ENCODE measurements around the gene DENND5B.
"Not testable (repeated sequence)": the region's sequence is repeated elsewhere in the genome, so short reads cannot be mapped to it uniquely, and the experiment has no call there.

DENND5B gene

DNA sequence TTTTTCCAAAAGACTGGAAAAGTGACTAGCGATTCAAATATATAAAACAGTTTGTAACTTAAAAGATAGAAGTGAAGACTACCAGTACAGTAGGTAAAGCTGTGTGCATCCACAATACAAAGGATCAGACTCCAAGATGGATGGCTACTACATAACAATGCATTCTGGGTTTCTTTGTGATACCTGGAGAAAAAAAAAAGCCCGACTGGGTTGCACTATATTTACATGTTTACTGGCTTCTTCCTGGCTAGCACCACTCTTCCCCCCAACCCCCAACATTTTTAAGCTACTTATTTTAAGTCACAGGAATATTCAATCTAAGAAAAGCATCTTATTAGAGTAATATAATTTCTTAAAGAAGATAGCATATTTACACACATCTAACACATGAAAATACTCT, 203.9 kb downstream of the DENND5B start:
- Histone ChIP-seq H3K36me3 (ENCODE audit: control insufficient read depth in 2 of 2, insufficient read depth in 2 of 2, low read length in 2 of 2) (peaks cover 15 to 18% of the 10 kb centered on the region in 2 donors), H3K9me3 (ENCODE audit: control insufficient read depth in 2 of 2, low read length in 2 of 2) (no peaks in the 10 kb centered on the region), H3K27ac (ENCODE audit: low read length) (no peak overlapping the region), H3K4me1 (ENCODE audit: control insufficient read depth, insufficient read depth, low read length) (no peaks in the 10 kb centered on the region), H3K4me3 (ENCODE audit: low read length in 2 of 2) (no peak overlapping the region), H3K9ac (ENCODE audit: low read length in 2 of 2) (no peak overlapping the region), H3K27me3 (ENCODE audit: control insufficient read depth in 1 of 2, insufficient read depth in 2 of 2, low read length in 2 of 2) (no peaks in the 10 kb centered on the region)

- H3K27me3 ChIP-seq (ENCODE audit: control insufficient read depth in 1 of 2, insufficient read depth in 2 of 2, low read length in 2 of 2) = no peaks in the 10 kb centered on the region
- H3K36me3 ChIP-seq (ENCODE audit: control insufficient read depth in 2 of 2, insufficient read depth in 2 of 2, low read length in 2 of 2) = peaks cover 14 to 18% of the 10 kb centered on the region in 2 donors
- H3K9me3 ChIP-seq (ENCODE audit: control insufficient read depth in 2 of 2, low read length in 2 of 2) = no peaks in the 10 kb centered on the region
- no peak overlapping the region for H3K9ac ChIP-seq (ENCODE audit: low read length in 2 of 2)
- H3K27ac ChIP-seq (ENCODE audit: low read length) = no peak overlapping the region
- no peaks in the 10 kb centered on the region for H3K4me1 ChIP-seq (ENCODE audit: control insufficient read depth, insufficient read depth, low read length)
- H3K4me3 ChIP-seq (ENCODE audit: low read length in 2 of 2) = no peak overlapping the region
Observed at GRCh38 chr12:31386364-31386777, 204.6 kb downstream of the DENND5B start.

DNA sequence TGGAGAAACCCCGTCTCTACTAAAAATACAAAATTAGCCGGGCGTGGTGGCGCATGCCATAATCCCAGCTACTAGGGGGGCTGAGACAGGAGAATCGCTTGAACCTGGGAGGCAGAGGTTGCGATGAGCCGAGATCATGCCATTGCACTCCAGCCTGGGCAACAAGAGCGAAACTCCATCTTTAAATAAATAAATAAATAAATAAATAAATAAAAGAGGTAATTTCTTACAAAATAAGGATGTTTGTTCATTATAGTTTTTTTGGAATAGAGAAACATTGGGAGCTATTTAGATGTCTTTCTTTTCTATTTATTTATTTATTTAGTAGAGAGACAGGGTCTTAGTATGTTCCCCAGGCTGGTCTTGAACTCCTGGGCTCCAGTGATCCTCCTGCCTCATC, 213.7 kb downstream of the DENND5B start:
- H3K4me3 ChIP-seq (ENCODE audit: low read length in 2 of 2); H3K36me3 ChIP-seq (ENCODE audit: control insufficient read depth in 2 of 2, insufficient read depth in 2 of 2, low read length in 2 of 2); H3K4me1 ChIP-seq (ENCODE audit: control insufficient read depth, insufficient read depth, low read length); H3K9ac ChIP-seq (ENCODE audit: low read length in 2 of 2); H3K27ac ChIP-seq (ENCODE audit: low read length); H3K9me3 ChIP-seq (ENCODE audit: control insufficient read depth in 2 of 2, low read length in 2 of 2); H3K27me3 ChIP-seq (ENCODE audit: control insufficient read depth in 1 of 2, insufficient read depth in 2 of 2, low read length in 2 of 2): not testable (repeated sequence)

GRCh38 chr12:31375422-31375821, 215.5 kb downstream of the DENND5B start:
- not testable (repeated sequence) for H3K27ac ChIP-seq (ENCODE audit: low read length); H3K9ac ChIP-seq (ENCODE audit: low read length in 2 of 2); H3K9me3 ChIP-seq (ENCODE audit: control insufficient read depth in 2 of 2, low read length in 2 of 2); H3K4me1 ChIP-seq (ENCODE audit: control insufficient read depth, insufficient read depth, low read length); H3K36me3 ChIP-seq (ENCODE audit: control insufficient read depth in 2 of 2, insufficient read depth in 2 of 2, low read length in 2 of 2); H3K4me3 ChIP-seq (ENCODE audit: low read length in 2 of 2); H3K27me3 ChIP-seq (ENCODE audit: control insufficient read depth in 1 of 2, insufficient read depth in 2 of 2, low read length in 2 of 2)

DNA sequence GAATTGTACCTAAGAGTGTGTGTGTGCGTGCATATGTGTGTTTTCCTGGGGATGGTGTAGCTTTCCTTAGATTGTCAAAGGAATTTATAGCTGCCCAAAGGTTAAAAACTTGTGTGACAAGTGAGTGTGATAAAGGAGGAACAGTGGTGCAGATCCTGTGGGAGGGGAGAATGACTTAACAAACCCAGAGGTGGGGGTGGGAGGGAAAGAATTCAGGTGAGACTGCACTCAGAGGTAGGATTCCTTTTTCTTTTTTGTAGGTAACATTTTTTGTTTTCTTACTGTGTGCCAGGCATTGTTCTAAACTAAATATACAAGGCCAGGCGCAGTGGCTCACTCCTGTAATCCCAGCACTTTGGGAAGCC, 219.7 kb downstream of the DENND5B start:
- peaks cover 7% of the 10 kb centered on the region for H3K4me1 ChIP-seq (ENCODE audit: control insufficient read depth, insufficient read depth, low read length)
- H3K9ac ChIP-seq (ENCODE audit: low read length in 2 of 2) = no peak overlapping the region
- no peak overlapping the region for H3K27ac ChIP-seq (ENCODE audit: low read length)
- no peaks in the 10 kb centered on the region for H3K36me3 ChIP-seq (ENCODE audit: control insufficient read depth in 2 of 2, insufficient read depth in 2 of 2, low read length in 2 of 2)
- no peak overlapping the region for H3K4me3 ChIP-seq (ENCODE audit: low read length in 2 of 2)
- no peaks in the 10 kb centered on the region for H3K9me3 ChIP-seq (ENCODE audit: control insufficient read depth in 2 of 2, low read length in 2 of 2)
- no peaks in the 10 kb centered on the region for H3K27me3 ChIP-seq (ENCODE audit: control insufficient read depth in 1 of 2, insufficient read depth in 2 of 2, low read length in 2 of 2)

DNA sequence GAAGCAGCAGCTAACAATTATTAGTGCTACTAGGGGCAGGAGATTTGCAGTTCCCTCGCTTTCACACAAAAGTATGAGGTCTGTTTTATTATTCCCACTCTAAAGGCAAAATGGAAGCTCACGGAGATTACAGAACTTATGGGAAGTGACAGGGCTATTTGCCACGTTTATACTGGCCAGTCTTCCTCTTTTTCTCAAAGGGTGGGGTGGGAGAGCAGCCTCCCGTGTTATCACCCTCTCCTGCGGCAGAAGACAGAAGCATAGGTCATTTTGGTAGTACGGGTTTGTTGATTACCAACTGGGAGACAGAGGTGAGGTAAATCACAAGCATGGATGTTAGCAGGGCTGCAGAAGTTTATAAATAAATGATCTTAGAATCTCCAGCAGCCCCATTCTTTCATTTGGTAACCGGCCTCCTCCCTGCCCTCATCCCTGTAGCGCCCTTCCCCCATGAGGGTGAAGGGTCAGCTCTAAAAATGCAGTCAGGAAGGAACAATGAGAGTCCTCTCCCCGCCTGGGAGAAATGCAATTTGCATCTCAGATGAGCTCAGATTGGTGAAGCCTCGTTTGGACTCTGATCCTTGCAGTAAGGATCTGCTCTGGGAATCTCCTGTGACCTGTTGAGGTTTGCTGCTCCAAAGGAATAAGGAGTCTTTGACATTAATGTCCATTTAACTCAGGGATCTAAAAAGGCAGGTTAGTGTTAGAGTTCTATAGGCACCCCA, 220.2 kb downstream of the DENND5B start:
- no peaks in the 10 kb centered on the region for H3K27me3 ChIP-seq (ENCODE audit: control insufficient read depth in 1 of 2, insufficient read depth in 2 of 2, low read length in 2 of 2)
- peak overlapping the region in 1 of 2 donors; percentile 64 for H3K9ac ChIP-seq (ENCODE audit: low read length in 2 of 2)
- no peaks in the 10 kb centered on the region for H3K36me3 ChIP-seq (ENCODE audit: control insufficient read depth in 2 of 2, insufficient read depth in 2 of 2, low read length in 2 of 2)
- H3K9me3 ChIP-seq (ENCODE audit: control insufficient read depth in 2 of 2, low read length in 2 of 2) = no peaks in the 10 kb centered on the region
- no peak overlapping the region for H3K27ac ChIP-seq (ENCODE audit: low read length)
- peak overlapping the region; percentile 49 to 68 for H3K4me3 ChIP-seq (ENCODE audit: low read length in 2 of 2)
- H3K4me1 ChIP-seq (ENCODE audit: control insufficient read depth, insufficient read depth, low read length) = peaks cover 7% of the 10 kb centered on the region

GRCh38 chr12:31369712-31370521, 221.0 kb downstream of the DENND5B start:
- H3K9ac ChIP-seq (ENCODE audit: low read length in 2 of 2) = peak overlapping the region in 1 of 2 donors; percentile 64

DNA sequence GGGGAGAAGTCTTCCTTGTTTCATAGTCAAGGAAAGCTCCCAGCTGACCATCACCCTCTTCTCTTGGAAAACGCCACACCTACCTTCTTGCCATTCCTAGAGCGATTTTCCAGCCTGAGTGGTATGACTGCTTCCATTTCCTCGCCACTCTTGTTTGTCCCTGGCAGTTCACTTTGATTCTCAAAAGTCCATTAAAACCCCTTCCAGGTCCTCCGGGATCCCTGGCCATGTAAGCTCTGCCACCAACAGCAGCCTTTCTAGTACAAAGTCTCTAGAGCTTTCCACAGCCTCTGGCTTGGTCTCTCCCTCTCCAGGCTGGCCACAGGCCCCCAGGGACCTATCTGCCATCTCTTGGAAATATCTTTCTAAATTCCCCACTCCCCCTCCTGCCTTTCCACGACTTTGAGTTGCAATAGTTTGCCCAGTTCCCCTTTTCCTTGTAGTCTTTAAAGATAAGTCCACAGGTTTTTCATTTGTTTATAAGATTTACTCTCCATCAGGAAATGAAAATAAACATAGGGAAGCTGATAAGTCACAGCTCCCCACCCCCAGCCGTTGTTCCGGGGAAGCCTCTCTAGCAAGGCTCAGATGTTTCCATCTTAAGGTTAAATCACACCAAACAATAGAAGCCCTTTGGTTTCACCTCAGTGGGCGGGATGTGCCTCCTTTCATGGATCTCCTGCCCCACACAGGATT, 222.1 kb downstream of the DENND5B start:
- no peaks in the 10 kb centered on the region for H3K27me3 ChIP-seq (ENCODE audit: control insufficient read depth in 1 of 2, insufficient read depth in 2 of 2, low read length in 2 of 2)
- H3K9ac ChIP-seq (ENCODE audit: low read length in 2 of 2) = no peak overlapping the region
- H3K36me3 ChIP-seq (ENCODE audit: control insufficient read depth in 2 of 2, insufficient read depth in 2 of 2, low read length in 2 of 2) = no peaks in the 10 kb centered on the region
- H3K9me3 ChIP-seq (ENCODE audit: control insufficient read depth in 2 of 2, low read length in 2 of 2) = no peaks in the 10 kb centered on the region
- peaks cover 7% of the 10 kb centered on the region for H3K4me1 ChIP-seq (ENCODE audit: control insufficient read depth, insufficient read depth, low read length)
- H3K4me3 ChIP-seq (ENCODE audit: low read length in 2 of 2) = no peak overlapping the region
- H3K27ac ChIP-seq (ENCODE audit: low read length) = no peak overlapping the region

More at GRCh38 chr12:31369712-31370521, 221.0 kb downstream of the DENND5B start:
- H3K27me3 ChIP-seq (ENCODE audit: control insufficient read depth in 1 of 2, insufficient read depth in 2 of 2, low read length in 2 of 2) = no peaks in the 10 kb centered on the region
- H3K9me3 ChIP-seq (ENCODE audit: control insufficient read depth in 2 of 2, low read length in 2 of 2) = no peaks in the 10 kb centered on the region
- H3K4me3 ChIP-seq (ENCODE audit: low read length in 2 of 2) = peak overlapping the region; percentile 49 to 68
- no peak overlapping the region for H3K27ac ChIP-seq (ENCODE audit: low read length)
- no peaks in the 10 kb centered on the region for H3K36me3 ChIP-seq (ENCODE audit: control insufficient read depth in 2 of 2, insufficient read depth in 2 of 2, low read length in 2 of 2)
- H3K4me1 ChIP-seq (ENCODE audit: control insufficient read depth, insufficient read depth, low read length) = peaks cover 7% of the 10 kb centered on the region

GRCh38 chr12:31366104-31366621, 224.8 kb downstream of the DENND5B start:
- Histone ChIP-seq H3K4me1 (ENCODE audit: control insufficient read depth, insufficient read depth, low read length) (peaks cover 7% of the 10 kb centered on the region), H3K36me3 (ENCODE audit: control insufficient read depth in 2 of 2, insufficient read depth in 2 of 2, low read length in 2 of 2) (no peaks in the 10 kb centered on the region), H3K27me3 (ENCODE audit: control insufficient read depth in 1 of 2, insufficient read depth in 2 of 2, low read length in 2 of 2) (peaks cover 0 to 4% of the 10 kb centered on the region in 2 donors), H3K4me3 (ENCODE audit: low read length in 2 of 2) (no peak overlapping the region), H3K27ac (ENCODE audit: low read length) (no peak overlapping the region), H3K9ac (ENCODE audit: low read length in 2 of 2) (no peak overlapping the region), H3K9me3 (ENCODE audit: control insufficient read depth in 2 of 2, low read length in 2 of 2) (no peaks in the 10 kb centered on the region)

DNA sequence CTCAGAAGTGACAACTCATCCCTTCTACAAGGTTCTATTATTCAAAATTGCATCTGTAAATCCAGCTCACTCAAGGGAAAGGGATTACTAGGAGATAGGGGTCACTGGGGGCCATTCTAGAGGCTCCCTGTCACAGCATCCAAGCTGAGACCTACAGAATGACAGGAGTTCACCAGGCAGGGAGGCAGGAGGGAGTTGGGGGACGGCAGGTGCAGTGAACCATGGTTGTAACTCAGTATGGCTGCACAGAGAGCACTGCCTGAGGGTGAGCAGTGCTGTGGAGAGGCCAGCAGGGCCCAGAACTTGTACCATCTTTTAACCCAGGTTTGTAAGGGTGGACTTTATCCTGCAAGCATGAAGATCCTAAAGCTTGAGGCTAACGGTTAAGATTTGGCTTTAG, 227.1 kb downstream of the DENND5B start:
- Histone ChIP-seq H3K9ac (ENCODE audit: low read length in 2 of 2) (no peak overlapping the region), H3K36me3 (ENCODE audit: control insufficient read depth in 2 of 2, insufficient read depth in 2 of 2, low read length in 2 of 2) (no peaks in the 10 kb centered on the region), H3K4me3 (ENCODE audit: low read length in 2 of 2) (no peak overlapping the region), H3K9me3 (ENCODE audit: control insufficient read depth in 2 of 2, low read length in 2 of 2) (no peaks in the 10 kb centered on the region), H3K4me1 (ENCODE audit: control insufficient read depth, insufficient read depth, low read length) (no peaks in the 10 kb centered on the region), H3K27ac (ENCODE audit: low read length) (no peak overlapping the region), H3K27me3 (ENCODE audit: control insufficient read depth in 1 of 2, insufficient read depth in 2 of 2, low read length in 2 of 2) (peaks cover 0 to 4% of the 10 kb centered on the region in 2 donors)
